ENCODE measurements around the gene FGF2. TPM values are rescaled to one million over a fixed set of nuclear protein-coding genes. Genes with fewer than 3 reads are reported as not detected.

The FGF2 gene
- total RNA-seq, 4 donors from 2014 or later = 0.53 to 7.0 (median 3.5) TPM

GRCh38 chr4:122827879-122828601 lies 1.4 kb downstream of the FGF2 start:
- Histone ChIP-seq H3K4me3 (peak overlapping the region; percentile 47 to 70 (median 69)), H3K27ac (peak overlapping the region; percentile 69 to 94 (median 84)), H3K9me3 (no peaks in the 10 kb centered on the region), H3K4me1 (peaks cover 0 to 57% (median 4%) of the 10 kb centered on the region in 3 donors), H3K36me3 (no peaks in the 10 kb centered on the region), H3K27me3 (peaks cover 0 to 69% (median 0%) of the 10 kb centered on the region in 4 donors)
- peak in 4 of 6 experiments; percentile 21 to 46 (median 34) for TF ChIP-seq CTCF (IDR thresholded peaks at IDR 0.05)
- TF ChIP-seq POLR2A (IDR thresholded peaks at IDR 0.05) = no peak
- no peak for DNase-seq
- intact Hi-C loops (cut with DNase I) = no loop called here
- 13 to 16% methylated on average over 10 of the region's 10 CpGs for WGBS, 2 donors

DNA sequence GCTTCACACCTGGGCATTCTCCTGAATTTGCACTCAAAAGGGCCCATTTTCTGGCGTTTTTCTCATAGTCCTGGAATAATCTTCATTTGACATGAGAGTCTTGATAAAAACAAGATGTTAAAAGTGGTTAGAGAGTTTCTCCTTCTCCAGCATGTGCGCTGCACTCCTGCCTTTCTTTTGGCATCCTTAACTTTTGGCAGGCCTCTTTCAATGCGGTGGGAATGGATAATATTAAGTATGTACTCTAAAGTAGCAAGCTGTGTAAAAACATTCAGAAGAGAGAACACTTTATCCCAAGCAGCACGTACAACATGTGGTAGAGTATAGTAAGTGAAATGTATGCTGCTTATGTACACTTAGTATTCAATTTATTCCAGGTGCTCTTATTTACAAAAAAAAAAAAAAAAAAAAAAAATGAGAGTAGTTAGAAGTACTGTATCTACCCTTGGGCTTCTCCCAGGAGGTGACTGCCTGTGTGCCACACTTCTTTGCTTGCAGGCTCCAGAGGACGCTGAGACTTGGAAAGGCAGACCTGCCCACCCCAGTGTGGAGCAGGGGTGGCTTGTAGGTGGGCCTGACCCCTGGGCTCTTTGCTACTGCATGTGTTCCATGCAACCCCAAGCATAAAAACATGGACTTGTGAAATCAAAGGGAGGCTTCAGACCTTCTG lies 3.9 kb downstream of the FGF2 start:
- 73 to 77% methylated on average over 5 of the region's 5 CpGs for WGBS, 2 donors
- TF ChIP-seq POLR2A (IDR thresholded peaks at IDR 0.05) = no peak
- TF ChIP-seq CTCF (IDR thresholded peaks at IDR 0.05) = no peak
- Histone ChIP-seq H3K27ac (no peak overlapping the region), H3K4me1 (peaks cover 0 to 55% (median 4%) of the 10 kb centered on the region in 3 donors), H3K9me3 (no peaks in the 10 kb centered on the region), H3K36me3 (no peaks in the 10 kb centered on the region), H3K4me3 (no peak overlapping the region), H3K27me3 (peaks cover 0 to 65% (median 0%) of the 10 kb centered on the region in 4 donors)
- intact Hi-C loops (cut with DNase I) = no loop called here
- no peak for DNase-seq

DNA sequence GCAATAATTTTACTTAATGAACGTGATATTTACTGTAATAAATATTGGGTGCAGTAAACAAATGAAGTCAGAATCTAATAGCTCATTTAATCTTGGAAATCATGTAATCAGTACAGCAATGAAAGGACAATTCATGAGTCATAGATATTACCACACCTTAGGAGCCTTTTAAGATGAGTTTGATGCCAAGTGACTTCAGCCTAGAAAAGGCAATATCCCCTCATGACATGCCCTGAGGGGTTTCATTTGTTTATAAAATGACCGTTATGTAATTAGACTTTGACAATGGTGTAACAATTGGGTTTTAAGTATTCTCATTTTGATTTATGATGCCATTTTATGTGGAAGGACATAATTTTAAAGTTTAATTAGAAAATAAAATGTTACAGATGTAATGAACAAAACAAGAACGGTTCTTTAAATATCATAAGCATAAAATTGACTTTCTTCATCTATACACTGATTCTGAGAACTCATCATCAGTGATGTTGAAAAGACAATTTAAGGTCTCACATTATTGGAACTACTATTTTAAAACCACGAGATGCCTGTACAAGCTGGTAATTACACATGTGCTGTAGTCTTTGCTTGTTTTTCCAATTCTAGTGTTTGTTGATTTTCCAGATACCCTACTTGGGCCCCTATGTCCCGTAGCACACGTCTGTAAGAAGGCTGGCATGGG lies 5.0 kb downstream of the FGF2 start:
- Histone ChIP-seq H3K36me3 (no peaks in the 10 kb centered on the region), H3K27ac (no peak overlapping the region), H3K27me3 (peaks cover 0 to 54% (median 0%) of the 10 kb centered on the region in 4 donors), H3K9me3 (no peaks in the 10 kb centered on the region), H3K4me3 (no peak overlapping the region), H3K4me1 (peaks cover 0 to 44% (median 4%) of the 10 kb centered on the region in 3 donors)
- no peak for TF ChIP-seq CTCF (IDR thresholded peaks at IDR 0.05)
- no peak for TF ChIP-seq POLR2A (IDR thresholded peaks at IDR 0.05)
- no peak for DNase-seq
- 54 to 60% methylated on average over 6 of the region's 6 CpGs for WGBS, 2 donors
- intact Hi-C loops (cut with DNase I) = no loop called here

DNA sequence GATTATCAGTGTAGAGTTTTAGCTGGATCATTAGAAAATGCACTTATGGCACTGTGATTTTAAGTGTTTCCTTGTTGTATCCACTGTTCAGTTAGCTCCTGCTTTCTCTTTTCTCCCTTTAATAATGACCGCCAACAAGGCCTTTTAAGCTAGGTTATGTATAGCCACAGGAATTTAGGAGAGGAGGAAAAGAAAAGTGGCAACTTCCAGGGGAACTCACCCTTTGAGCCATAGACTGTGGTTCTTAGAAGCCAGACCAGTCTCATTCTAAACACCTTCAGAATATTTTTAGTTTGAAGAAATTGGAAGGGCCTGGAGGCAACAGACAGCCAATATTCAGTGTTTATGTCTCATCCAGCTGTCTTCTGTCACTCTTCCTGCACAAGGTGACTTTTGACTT lies 6.1 kb downstream of the FGF2 start:
- Histone ChIP-seq H3K4me1 (peaks cover 0 to 34% (median 4%) of the 10 kb centered on the region in 3 donors), H3K27me3 (peaks cover 0 to 43% (median 0%) of the 10 kb centered on the region in 4 donors), H3K9me3 (no peaks in the 10 kb centered on the region), H3K27ac (no peak overlapping the region), H3K4me3 (no peak overlapping the region), H3K36me3 (no peaks in the 10 kb centered on the region)
- intact Hi-C loops (cut with DNase I) = no loop called here
- no peak for DNase-seq
- TF ChIP-seq POLR2A (IDR thresholded peaks at IDR 0.05) (no peak), CTCF (IDR thresholded peaks at IDR 0.05) (no peak)
- 88 to 89% methylated on average over 1 of the region's 1 CpG for WGBS, 2 donors

DNA sequence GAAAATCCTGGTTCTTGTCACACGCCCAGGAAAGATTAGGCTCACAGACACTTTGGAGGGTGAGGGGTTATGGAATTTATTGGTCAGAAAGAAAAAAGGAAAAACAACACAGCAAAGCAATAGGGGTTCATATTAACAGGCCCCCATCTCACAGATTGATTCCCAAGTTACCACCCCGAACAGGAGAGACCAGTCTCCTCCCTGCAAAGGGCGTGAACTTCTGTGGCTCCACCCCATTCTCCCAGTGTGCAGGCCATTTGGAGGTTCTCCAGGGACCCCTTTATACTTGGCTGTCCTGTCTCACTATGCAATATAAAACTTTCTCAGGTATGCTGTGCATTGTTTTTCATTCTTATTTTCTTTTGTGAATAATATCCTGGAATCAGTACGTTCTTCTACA lies 7.4 kb downstream of the FGF2 start:
- H3K4me1 ChIP-seq = peaks cover 0 to 24% (median 4%) of the 10 kb centered on the region in 3 donors

More for the DNA sequence above, 7.4 kb downstream of the FGF2 start:
- no peak overlapping the region for H3K27ac ChIP-seq
- intact Hi-C loops (cut with DNase I) = no loop called here
- 84 to 87% methylated on average over 4 of the region's 4 CpGs for WGBS, 2 donors
- no peaks in the 10 kb centered on the region for H3K36me3 ChIP-seq
- no peaks in the 10 kb centered on the region for H3K9me3 ChIP-seq
- no peak overlapping the region for H3K4me3 ChIP-seq
- TF ChIP-seq CTCF (IDR thresholded peaks at IDR 0.05) (no peak), POLR2A (IDR thresholded peaks at IDR 0.05) (no peak)
- DNase-seq = no peak
- H3K27me3 ChIP-seq = peaks cover 0 to 30% (median 0%) of the 10 kb centered on the region in 4 donors

Measured in esophagus squamous epithelium (tissue), 5 donors.